SK-N-SH (cell line): ENCODE measurements around the gene MCM9. TPM values are rescaled to one million over a fixed set of nuclear protein-coding genes. Genes with fewer than 3 reads are reported as not detected.

Experiments used
- CTCF ChIA-PET: fragments of 300-600, 350-600 bp; formaldehyde crosslinking; extraction: SDS; loops from one replicate; lab custom pipeline; 2021; lab: Yijun Ruan, JAX
- POLR2A ChIA-PET: fragments of 350-600 bp; sonication (Branson Sonifier 250); formaldehyde crosslinking; extraction: SDS; loops from one replicate; lab custom pipeline; 2020; ENCODE audit warnings: antibody characterized with exemption, inconsistent platforms; lab: Yijun Ruan, JAX
- DNase-seq: peaks from one replicate; pipeline ENCODE4 v3.0.0; 2012
- H2AFZ ChIP-seq: fragments of 200-600 bp; sonication (generic); 2 replicates; pipeline ENCODE4 v1.8.1; 2016; ENCODE audit warnings: antibody characterized with exemption, mild to moderate bottlenecking, low read depth
- H3F3A ChIP-seq: fragments of 200-600 bp; sonication (generic); replicated peaks from 2 replicates; pipeline ENCODE3; 2016; ENCODE audit warnings: antibody characterized with exemption, mild to moderate bottlenecking; ENCODE audit not compliant: insufficient read depth
- H3K27ac ChIP-seq, 2 experiments: fragments of 200-500 bp in 1 of 2; fragments of 200-600 bp in 1 of 2; sonication (Bioruptor generic) in 1 of 2; sonication (generic), shearing (Covaris generic) in 1 of 2; 2 replicates each; pipeline versions ENCODE4 v1.5.1 to v1.6.1; 2014 to 2016; ENCODE audit warnings: low read depth in 2 of 2, inconsistent platforms in 1 of 2, low read length in 1 of 2, mild to moderate bottlenecking in 1 of 2, mixed read lengths in 1 of 2
- H3K27me3 ChIP-seq: fragments of 200-600 bp; sonication (generic), shearing (Covaris generic); 2 replicates; pipeline ENCODE4 v1.6.1; 2016; ENCODE audit warnings: mixed run types; ENCODE audit not compliant: insufficient read depth
- H3K36me3 ChIP-seq, 2 experiments: fragments of 200-500 bp in 1 of 2; fragments of 200-600 bp in 1 of 2; sonication (Bioruptor generic) in 1 of 2; sonication (generic) in 1 of 2; replicated peaks in 1 of 2; 2 replicates each; pipeline versions ENCODE3 to v1.5.1; 2014 to 2016; ENCODE audit warnings: low read length in 1 of 2, mild to moderate bottlenecking in 1 of 2; ENCODE audit not compliant: insufficient read depth in 2 of 2, control insufficient read depth in 1 of 2
- H3K4me1 ChIP-seq, 2 experiments: fragments of 200-500 bp in 1 of 2; fragments of 200-600 bp in 1 of 2; sonication (Bioruptor generic) in 1 of 2; sonication (generic), shearing (Covaris generic) in 1 of 2; 2 replicates each; pipeline versions ENCODE4 v1.5.1 to v1.6.1; 2014 to 2016; ENCODE audit warnings: low read depth in 1 of 2, low read length in 1 of 2, mixed run types in 1 of 2; ENCODE audit not compliant: insufficient read depth in 2 of 2, control insufficient read depth in 1 of 2
- H3K4me2 ChIP-seq: fragments of 200-600 bp; sonication (generic), shearing (Covaris generic); 2 replicates; pipeline ENCODE4 v1.6.1; 2017; ENCODE audit warnings: mixed run types
- H3K4me3 ChIP-seq, 2 experiments: fragments of 200-500 bp in 1 of 2; fragments of 200-600 bp in 1 of 2; sonication (Bioruptor generic) in 1 of 2; sonication (generic), shearing (Covaris generic) in 1 of 2; 2 replicates each; pipeline versions ENCODE4 v1.5.1 to v1.8.1; 2014 to 2016; ENCODE audit warnings: low read depth in 2 of 2, inconsistent platforms in 1 of 2, low read length in 1 of 2, mild to moderate bottlenecking in 1 of 2, mixed read lengths in 1 of 2, moderate library complexity in 1 of 2
- H3K79me2 ChIP-seq: fragments of 200-600 bp; sonication (generic); 2 replicates; pipeline ENCODE4 v1.8.1; 2017; ENCODE audit warnings: mild to moderate bottlenecking; ENCODE audit not compliant: insufficient read depth
- H3K9ac ChIP-seq: fragments of 200-600 bp; sonication (generic); 2 replicates; pipeline ENCODE4 v1.6.1; 2017; ENCODE audit warnings: mixed run types
- H3K9me2 ChIP-seq: fragments of 200-600 bp; sonication (generic); 2 replicates; pipeline ENCODE4 v1.6.1; 2017; ENCODE audit warnings: mixed run types
- H3K9me3 ChIP-seq: fragments of 200-600 bp; sonication (generic); 2 replicates; pipeline ENCODE4 v1.6.1; 2017; ENCODE audit warnings: mixed run types, mild to moderate bottlenecking, moderate library complexity
- H4K20me1 ChIP-seq: fragments of 200-600 bp; sonication (generic); 2 replicates; pipeline ENCODE4 v1.6.1; 2017; ENCODE audit warnings: mild to moderate bottlenecking, mixed run types; ENCODE audit not compliant: insufficient read depth
- EZH2phosphoT487 ChIP-seq: fragments of 200-600 bp; sonication (generic); IDR thresholded peaks from 2 replicates; pipeline ENCODE4 v1.6.1; 2017; ENCODE audit warnings: low read depth, mixed run types, mild to moderate bottlenecking, antibody characterized with exemption, moderate library complexity, borderline replicate concordance
- FOSL2 ChIP-seq: IDR thresholded peaks from 2 replicates; pipeline ENCODE4 v1.4.0; 2012; ENCODE audit warnings: low read depth, mild to moderate bottlenecking, moderate library complexity, borderline replicate concordance
- FOXM1 ChIP-seq: IDR thresholded peaks from 2 replicates; pipeline ENCODE4 v1.4.0; 2012; ENCODE audit warnings: low read depth, mild to moderate bottlenecking
- GABPA ChIP-seq: IDR thresholded peaks from 2 replicates; pipeline ENCODE4 v1.4.0; 2012; ENCODE audit warnings: low read depth, mild to moderate bottlenecking
- MXI1 ChIP-seq: IDR thresholded peaks from 2 replicates; pipeline ENCODE4 v1.6.1; 2012; ENCODE audit warnings: mild to moderate bottlenecking, low read depth, low read length, improper control_type of control experiment
- NFIC ChIP-seq: IDR thresholded peaks from 2 replicates; pipeline ENCODE4 v1.4.0; 2012; ENCODE audit warnings: borderline replicate concordance
- NRF1 ChIP-seq: IDR thresholded peaks from 2 replicates; pipeline ENCODE4 v1.6.1; 2012; ENCODE audit warnings: low read depth, mild to moderate bottlenecking, low read length
- PBX3 ChIP-seq: IDR thresholded peaks from 2 replicates; pipeline ENCODE4; 2012
- RAD21 ChIP-seq: IDR thresholded peaks from 2 replicates; pipeline ENCODE4 v1.6.1; 2012; ENCODE audit warnings: mild to moderate bottlenecking, low read length
- RFX5 ChIP-seq: IDR thresholded peaks from 2 replicates; pipeline ENCODE4 v1.6.1; 2012; ENCODE audit warnings: mild to moderate bottlenecking, improper control_type of control experiment, low read length
- SMC3 ChIP-seq: IDR thresholded peaks from 2 replicates; pipeline ENCODE4 v1.6.1; 2012; ENCODE audit warnings: low read depth, low read length, improper control_type of control experiment
- TCF12 ChIP-seq: IDR thresholded peaks from 2 replicates; pipeline ENCODE4 v1.4.0; 2012
- TEAD4 ChIP-seq: IDR thresholded peaks from 2 replicates; pipeline ENCODE4 v1.4.0; 2012; ENCODE audit warnings: mild to moderate bottlenecking, borderline replicate concordance; ENCODE audit not compliant: insufficient read depth
- WGBS: methylation state at CpG from one replicate; pipeline ENCODE4 v1.1.6; 2017; ENCODE audit warnings: low lambda C conversion rate; 5-methylcytosine and 5-hydroxymethylcytosine counted together
- polyA plus RNA-seq, 3 experiments: library from polyadenylated mRNA; depleted of rRNA; stranded (reverse); fragments of >200 nt; gene quantifications; 2 replicates each; pipeline ENCODE4 v1.2.3, GENCODE V29; 2012
- TF ChIP-seq, protein P1 (sequence below): fragments of 200-600 bp; sonication (generic); IDR thresholded peaks from 2 replicates; pipeline ENCODE4 v1.6.1; 2017; ENCODE audit warnings: antibody characterized with exemption, mild to moderate bottlenecking, moderate library complexity
- TF ChIP-seq, protein P2 (sequence below): IDR thresholded peaks from 2 replicates; pipeline ENCODE4 v1.4.0; 2012; ENCODE audit warnings: low read depth
- TF ChIP-seq, protein P3 (sequence below): IDR thresholded peaks from 2 replicates; pipeline ENCODE4 v1.4.0; 2012; ENCODE audit warnings: low read depth, borderline replicate concordance

MCM9 gene
- polyA plus RNA-seq, 1 of the 3 experiments (the other 2 are of a cell fraction) = 1.7 TPM

DNA sequence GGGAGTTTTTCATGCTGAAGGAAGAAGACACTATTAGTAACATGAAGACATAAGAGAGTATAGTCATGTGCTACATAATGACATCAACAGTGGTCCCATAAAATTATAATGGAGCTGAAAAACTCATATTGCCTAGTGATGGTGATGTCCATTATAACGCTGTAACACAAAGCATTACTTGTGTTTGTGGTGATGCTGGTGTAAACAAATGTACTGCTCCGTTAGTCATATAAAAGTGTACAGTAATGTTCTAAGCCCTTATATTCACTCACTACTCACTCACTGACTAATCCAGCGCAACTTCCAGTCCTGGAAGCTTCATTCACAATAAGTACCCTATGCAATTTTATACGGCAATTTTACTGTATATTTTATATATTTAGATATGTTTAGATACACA is 67.8 kb downstream of the MCM9 start:
- H3F3A ChIP-seq = no peaks in the 10 kb centered on the region
- H3K4me2 ChIP-seq = no peak overlapping the region
- H3K27ac ChIP-seq = no peak overlapping the region
- H3K79me2 ChIP-seq = peaks cover 27% of the 10 kb centered on the region; the same call in 1 of the 2 replicates
- H3K4me3 ChIP-seq = no peak overlapping the region
- no peaks in the 10 kb centered on the region for H3K9me3 ChIP-seq
- ChIA-PET CTCF (interaction anchor here (0.5 kb wide), 1 partner anchor 226 kb away, joined by 3 read pairs; no protein-coding TSS in a partner anchor), POLR2A (no interaction called here)
- no peak for DNase-seq
- H3K9me2 ChIP-seq = no peaks in the 10 kb centered on the region
- no peaks in the 10 kb centered on the region for H3K36me3 ChIP-seq
- 97% methylated on average over 4 of the region's 4 CpGs for WGBS
- no peak for TF ChIP-seq MXI1
- no peak for TF ChIP-seq SMC3
- TF ChIP-seq, protein P1, sequence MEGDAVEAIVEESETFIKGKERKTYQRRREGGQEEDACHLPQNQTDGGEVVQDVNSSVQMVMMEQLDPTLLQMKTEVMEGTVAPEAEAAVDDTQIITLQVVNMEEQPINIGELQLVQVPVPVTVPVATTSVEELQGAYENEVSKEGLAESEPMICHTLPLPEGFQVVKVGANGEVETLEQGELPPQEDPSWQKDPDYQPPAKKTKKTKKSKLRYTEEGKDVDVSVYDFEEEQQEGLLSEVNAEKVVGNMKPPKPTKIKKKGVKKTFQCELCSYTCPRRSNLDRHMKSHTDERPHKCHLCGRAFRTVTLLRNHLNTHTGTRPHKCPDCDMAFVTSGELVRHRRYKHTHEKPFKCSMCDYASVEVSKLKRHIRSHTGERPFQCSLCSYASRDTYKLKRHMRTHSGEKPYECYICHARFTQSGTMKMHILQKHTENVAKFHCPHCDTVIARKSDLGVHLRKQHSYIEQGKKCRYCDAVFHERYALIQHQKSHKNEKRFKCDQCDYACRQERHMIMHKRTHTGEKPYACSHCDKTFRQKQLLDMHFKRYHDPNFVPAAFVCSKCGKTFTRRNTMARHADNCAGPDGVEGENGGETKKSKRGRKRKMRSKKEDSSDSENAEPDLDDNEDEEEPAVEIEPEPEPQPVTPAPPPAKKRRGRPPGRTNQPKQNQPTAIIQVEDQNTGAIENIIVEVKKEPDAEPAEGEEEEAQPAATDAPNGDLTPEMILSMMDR = no peak
- no peak for TF ChIP-seq FOSL2
- no peak for TF ChIP-seq FOXM1
- no peak for TF ChIP-seq RFX5
- no peak for TF ChIP-seq PBX3
- TF ChIP-seq TEAD4 = no peak
- no peak for TF ChIP-seq NFIC
- TF ChIP-seq RAD21 = no peak
- TF ChIP-seq, all 33 proteins: peak for 0
- Histone ChIP-seq H2AFZ (no peak overlapping the region), H4K20me1 (no peaks in the 10 kb centered on the region), H3K9ac (no peak overlapping the region), H3K4me1 (no peaks in the 10 kb centered on the region), H3K27me3 (no peaks in the 10 kb centered on the region)

DNA sequence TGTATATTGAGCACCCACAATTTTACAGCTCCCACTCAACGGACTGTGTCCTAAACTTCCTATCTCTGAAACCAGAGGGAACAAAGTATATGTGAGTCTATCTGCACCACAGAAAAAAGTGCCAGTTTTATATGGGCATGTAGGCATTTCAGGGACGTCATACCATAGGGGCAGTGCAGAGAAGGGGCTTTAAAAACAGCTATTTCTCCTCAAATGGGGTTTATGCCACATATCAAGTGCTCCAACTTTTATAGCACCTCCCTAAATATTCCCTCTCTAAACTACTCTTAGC is 69.9 kb downstream of the MCM9 start:
- 81% methylated on average over 2 of the region's 2 CpGs for WGBS
- H3F3A ChIP-seq = no peaks in the 10 kb centered on the region
- CTCF ChIA-PET = interaction anchor here (0.8 to 1.0 kb wide), 2 partner anchors 64 to 582 kb away, joined by 3 read pairs; no protein-coding TSS in a partner anchor
- H3K36me3 ChIP-seq = no peaks in the 10 kb centered on the region
- H4K20me1 ChIP-seq = no peaks in the 10 kb centered on the region
- H3K79me2 ChIP-seq = peaks cover 11% of the 10 kb centered on the region; the same call in 1 of the 2 replicates
- TF ChIP-seq, protein P2, sequence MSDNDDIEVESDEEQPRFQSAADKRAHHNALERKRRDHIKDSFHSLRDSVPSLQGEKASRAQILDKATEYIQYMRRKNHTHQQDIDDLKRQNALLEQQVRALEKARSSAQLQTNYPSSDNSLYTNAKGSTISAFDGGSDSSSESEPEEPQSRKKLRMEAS = no peak
- no peak for TF ChIP-seq EZH2phosphoT487
- TF ChIP-seq TEAD4 = no peak
- TF ChIP-seq NFIC = no peak
- TF ChIP-seq, protein P3, sequence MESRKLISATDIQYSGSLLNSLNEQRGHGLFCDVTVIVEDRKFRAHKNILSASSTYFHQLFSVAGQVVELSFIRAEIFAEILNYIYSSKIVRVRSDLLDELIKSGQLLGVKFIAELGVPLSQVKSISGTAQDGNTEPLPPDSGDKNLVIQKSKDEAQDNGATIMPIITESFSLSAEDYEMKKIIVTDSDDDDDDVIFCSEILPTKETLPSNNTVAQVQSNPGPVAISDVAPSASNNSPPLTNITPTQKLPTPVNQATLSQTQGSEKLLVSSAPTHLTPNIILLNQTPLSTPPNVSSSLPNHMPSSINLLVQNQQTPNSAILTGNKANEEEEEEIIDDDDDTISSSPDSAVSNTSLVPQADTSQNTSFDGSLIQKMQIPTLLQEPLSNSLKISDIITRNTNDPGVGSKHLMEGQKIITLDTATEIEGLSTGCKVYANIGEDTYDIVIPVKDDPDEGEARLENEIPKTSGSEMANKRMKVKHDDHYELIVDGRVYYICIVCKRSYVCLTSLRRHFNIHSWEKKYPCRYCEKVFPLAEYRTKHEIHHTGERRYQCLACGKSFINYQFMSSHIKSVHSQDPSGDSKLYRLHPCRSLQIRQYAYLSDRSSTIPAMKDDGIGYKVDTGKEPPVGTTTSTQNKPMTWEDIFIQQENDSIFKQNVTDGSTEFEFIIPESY = no peak
- no peak for TF ChIP-seq TCF12
- TF ChIP-seq PBX3 = no peak
- no peak for TF ChIP-seq GABPA
- TF ChIP-seq FOSL2 = no peak
- no peak for TF ChIP-seq NRF1
- TF ChIP-seq, protein P1 = no peak
- TF ChIP-seq, all 33 proteins: peak for 0
- no peak overlapping the region for H3K27ac ChIP-seq
- H3K9me2 ChIP-seq = no peaks in the 10 kb centered on the region
- no peak overlapping the region for H3K4me2 ChIP-seq
- no peak overlapping the region for H2AFZ ChIP-seq
- DNase-seq = no peak
- H3K4me3 ChIP-seq = no peak overlapping the region
- H3K4me1 ChIP-seq = no peaks in the 10 kb centered on the region
- H3K9ac ChIP-seq = no peak overlapping the region
- H3K27me3 ChIP-seq = no peaks in the 10 kb centered on the region
- POLR2A ChIA-PET = interaction anchor here (1.3 kb wide), 1 partner anchor 17 kb away, joined by 3 read pairs; no protein-coding TSS in a partner anchor
- no peaks in the 10 kb centered on the region for H3K9me3 ChIP-seq
